Mammary epithelial cell (primary cell): ENCODE results near the gene OIT3.

Experiments
- CTCF ChIP-seq, 2 donors: IDR thresholded peaks in 1 of 2; conservative IDR thresholded peaks in 1 of 2; 2 replicates each; pipeline ENCODE4 v1.5.1; 2011 to 2012; ENCODE audit warnings: inconsistent platforms in 2 of 2, low read length in 2 of 2, mild to moderate bottlenecking in 2 of 2, control low read depth in 1 of 2, low read depth in 1 of 2; ENCODE audit not compliant: insufficient read depth in 1 of 2; ENCODE audit errors: extremely low read depth in 1 of 2
- EZH2 ChIP-seq: IDR thresholded peaks from 2 replicates; pipeline ENCODE4 v1.6.1; 2012; ENCODE audit warnings: low read length, inconsistent platforms, borderline replicate concordance

- no peak for TF ChIP-seq CTCF (conservative IDR thresholded peaks at IDR 0.05 in 1 of 2, IDR thresholded peaks at IDR 0.05 in 1 of 2; ENCODE audit: extremely low read depth in 1 of 2, insufficient read depth in 1 of 2, low read depth in 1 of 2, low read length in 2 of 2)
- no peak for TF ChIP-seq EZH2
These were observed 41.0 kb upstream of the OIT3 start for GRCh38 chr10:72852508-72852907.
